GM12878 (cell line): ENCODE measurements around the gene MXD4. TPM values are rescaled to one million over a fixed set of nuclear protein-coding genes. Genes with fewer than 3 reads are reported as not detected.

ENCODE experiments used
- ATAC-seq: fragments of 200-7000 bp; cut with Tn5 transposase; 3 replicates; pipeline ENCODE4 v1.9.1; 2020; ENCODE audit warnings: mild to moderate bottlenecking, moderate library complexity
- BruUV-seq: library from RNA; stranded (reverse); fragments of 400-500 nt; replicated peaks from 2 replicates; lab custom pipeline; 2021; lab: Mats Ljungman, UMichigan
- CTCF ChIA-PET: fragments of 300-600 bp; sonication (Branson Sonifier 250); formaldehyde crosslinking; extraction: SDS; loops from one replicate; lab custom pipeline; 2021; ENCODE audit warnings: inconsistent platforms; lab: Yijun Ruan, JAX
- POLR2A ChIA-PET: fragments of 350-600 bp; formaldehyde crosslinking; extraction: SDS; loops from one replicate; lab custom pipeline; 2021; ENCODE audit warnings: inconsistent platforms; lab: Charles Lee
- RAD21 ChIA-PET: fragments of 300-600 bp; sonication (Branson Sonifier 250); formaldehyde crosslinking; loops from one replicate; lab custom pipeline; 2023; ENCODE audit warnings: antibody characterized with exemption; ENCODE audit not compliant: unreplicated experiment; lab: Charles Lee
- SMC1A ChIA-PET: fragments of 300-600 bp; sonication (Branson Sonifier 250); formaldehyde crosslinking; loops from one replicate; lab custom pipeline; 2023; ENCODE audit not compliant: unreplicated experiment, uncharacterized antibody; lab: Charles Lee
- DNase-seq: peaks from one replicate; pipeline ENCODE4 v3.0.0-alpha.2; 2011; ENCODE audit warnings: low read depth, low spot score
- FAIRE-seq: peaks from 3 replicates; lab custom pipeline; 2011; peaks lifted over from hg19 to GRCh38; lab: Jason Lieb, UNC
- H2AFZ ChIP-seq: 2 replicates; pipeline ENCODE4 v1.6.0; 2011; ENCODE audit warnings: low read depth, low read length, control low read depth; ENCODE audit not compliant: control insufficient read depth
- H3K27ac ChIP-seq: 2 replicates; pipeline ENCODE4 v1.5.1; 2011; ENCODE audit warnings: control low read depth; ENCODE audit not compliant: control insufficient read depth, insufficient read depth
- H3K27me3 ChIP-seq, 2 experiments: replicated peaks in 1 of 2; 2 replicates each; pipeline versions ENCODE4 v1.6.0 to v1.6.1; 2011; ENCODE audit warnings: low read length in 1 of 2; ENCODE audit not compliant: control insufficient read depth in 2 of 2, insufficient read depth in 2 of 2
- H3K36me3 ChIP-seq, 2 experiments: 2 replicates each; pipeline ENCODE4 v1.5.1; 2011; ENCODE audit warnings: low read length in 1 of 2; ENCODE audit not compliant: control insufficient read depth in 2 of 2, insufficient read depth in 2 of 2
- H3K4me1 ChIP-seq: 2 replicates; pipeline ENCODE4 v1.6.1; 2011; ENCODE audit warnings: mild to moderate bottlenecking, low read length, moderate library complexity, mixed read lengths; ENCODE audit not compliant: control insufficient read depth, insufficient read depth
- H3K4me2 ChIP-seq: 2 replicates; pipeline ENCODE4 v1.6.0; 2011; ENCODE audit warnings: control low read depth; ENCODE audit not compliant: control insufficient read depth, insufficient read depth
- H3K4me3 ChIP-seq: fragments of 200-600 bp; sonication (generic); 2 replicates; pipeline ENCODE4 v1.5.1; 2016
- H3K79me2 ChIP-seq: 2 replicates; pipeline ENCODE4 v1.6.0; 2011; ENCODE audit warnings: low read length; ENCODE audit not compliant: control insufficient read depth, insufficient read depth
- H3K9ac ChIP-seq: 2 replicates; pipeline ENCODE4 v1.8.0; 2011; ENCODE audit warnings: low read length, control low read depth, mixed read lengths; ENCODE audit not compliant: control insufficient read depth, insufficient read depth
- H3K9me3 ChIP-seq: replicated peaks from 3 replicates; pipeline ENCODE4 v1.5.1; 2011; ENCODE audit warnings: mild to moderate bottlenecking, low read length; ENCODE audit not compliant: control insufficient read depth, insufficient read depth
- H4K20me1 ChIP-seq: 2 replicates; pipeline ENCODE4 v1.6.0; 2011; ENCODE audit not compliant: control insufficient read depth, insufficient read depth
- ASH2L ChIP-seq: fragments of 300-600, 200-600 bp; sonication (generic); IDR thresholded peaks from 2 replicates; pipeline ENCODE4 v1.6.1; 2017; ENCODE audit warnings: low read depth, mild to moderate bottlenecking, borderline replicate concordance
- ATF7 ChIP-seq: fragments of 450-650 bp; IDR thresholded peaks from 2 replicates; pipeline ENCODE4 v1.6.1; 2016; ENCODE audit warnings: low read depth, mild to moderate bottlenecking
- EP300 ChIP-seq, 2 experiments: fragments of 150-350 bp in 1 of 2; IDR thresholded peaks; 2 replicates each; pipeline ENCODE4 v1.6.1; 2011 to 2012; ENCODE audit warnings: low read depth in 2 of 2, low read length in 2 of 2, borderline replicate concordance in 1 of 2, improper control_type of control experiment in 1 of 2, inconsistent platforms in 1 of 2; ENCODE audit not compliant: control insufficient read depth in 1 of 2
- ESRRA ChIP-seq: IDR thresholded peaks from 2 replicates; pipeline ENCODE4 v1.6.1; 2012; ENCODE audit warnings: mild to moderate bottlenecking, low read length, improper control_type of control experiment
- FOXK2 ChIP-seq: fragments of 450-650 bp; IDR thresholded peaks from 2 replicates; pipeline ENCODE4 v1.6.1; 2017; ENCODE audit warnings: mild to moderate bottlenecking, moderate library complexity
- HDAC6 ChIP-seq: fragments of 200-600 bp; sonication (generic); IDR thresholded peaks from one replicate; pipeline ENCODE4 v1.8.0; 2017; ENCODE audit warnings: antibody characterized with exemption; ENCODE audit not compliant: unreplicated experiment
- MYC ChIP-seq: IDR thresholded peaks from 2 replicates; pipeline ENCODE4 v1.6.1; 2011; ENCODE audit warnings: mild to moderate bottlenecking, low read length, moderate library complexity, inconsistent platforms; ENCODE audit not compliant: insufficient read depth, insufficient replicate concordance, insufficient read length, severe bottlenecking
- NFIC ChIP-seq: IDR thresholded peaks from 2 replicates; pipeline ENCODE4 v1.6.1; 2012; ENCODE audit warnings: low read depth, mild to moderate bottlenecking, inconsistent platforms, low read length, moderate library complexity
- PAX8 ChIP-seq: fragments of 450-650 bp; IDR thresholded peaks from 2 replicates; pipeline ENCODE4 v1.6.1; 2017; ENCODE audit warnings: mild to moderate bottlenecking, moderate library complexity
- PRDM15 ChIP-seq: fragments of 450-650 bp; formaldehyde crosslinking; IDR thresholded peaks from 2 replicates; pipeline ENCODE4 v1.4.0; 2020; ENCODE audit warnings: mild to moderate bottlenecking, moderate library complexity
- SUPT20H ChIP-seq: IDR thresholded peaks from 2 replicates; pipeline ENCODE4 v1.6.1; 2011; ENCODE audit warnings: low read depth, mild to moderate bottlenecking, low read length, moderate library complexity, borderline replicate concordance; ENCODE audit not compliant: control insufficient read depth
- ZBED1 ChIP-seq: IDR thresholded peaks from 2 replicates; pipeline ENCODE4 v1.6.1; 2016; ENCODE audit warnings: borderline replicate concordance
- ZBTB4 ChIP-seq: fragments of 450-650 bp; formaldehyde crosslinking; IDR thresholded peaks from 2 replicates; pipeline ENCODE4 v1.4.0; 2022; ENCODE audit warnings: mild to moderate bottlenecking, moderate library complexity
- WGBS: methylation state at CpG from one replicate; pipeline ENCODE4 v1.1.6; 2016; ENCODE audit warnings: low lambda C conversion rate; ENCODE audit not compliant: insufficient replicate concordance, insufficient coverage; ENCODE audit errors: missing lambda C conversion rate; 5-methylcytosine and 5-hydroxymethylcytosine counted together
- in situ Hi-C: fragments of 300-500 bp; cut with MboI; formaldehyde crosslinking; loops from 9 replicates; pipeline ENCODE4 v1.14.3; 2018; ENCODE audit warnings: mixed read lengths
- intact Hi-C: fragments of 100-400 bp; cut with micrococcal nuclease; formaldehyde crosslinking; loops from one replicate; pipeline ENCODE4 v1.14.2; 2022; ENCODE audit not compliant: unreplicated experiment
- polyA plus RNA-seq, 11 experiments: library from polyadenylated mRNA; depleted of rRNA in 4 of 11; unstranded in 6 of 11; stranded (reverse) in 5 of 11; fragments of >200 nt; fragmentation: Nextera tagmentation in 4 of 11; fragmentation: Illumina TruSeq in 1 of 11; extraction: Ambion mirVana in 4 of 11; extraction: Trizol in 1 of 11; gene quantifications; 1 replicate in 1 of 11; 2 replicates in 10 of 11; pipeline versions ENCODE4 v1.2.1 to v1.2.3, GENCODE V29; 2011 to 2016; ENCODE audit warnings: inconsistent platforms in 2 of 11, missing spikeins in 2 of 11, low read depth in 1 of 11
- total RNA-seq, 4 experiments: library from RNA; depleted of rRNA in 3 of 4; stranded (reverse); fragments of >200 nt in 3 of 4; fragmentation: Illumina TruSeq in 1 of 4; extraction: Trizol in 1 of 4; gene quantifications; 2 replicates each; pipeline versions ENCODE4 v1.2.1 to v1.2.3, GENCODE V29; 2013 to 2021
- TF ChIP-seq, protein P1 (sequence below): fragments of 450-650 bp; IDR thresholded peaks from 2 replicates; pipeline ENCODE4 v1.6.1; 2016; ENCODE audit warnings: mild to moderate bottlenecking
- TF ChIP-seq, protein P2 (sequence below): IDR thresholded peaks from 2 replicates; pipeline ENCODE4 v1.6.1; 2012; ENCODE audit warnings: low read depth, low read length, improper control_type of control experiment

Gene MXD4
- total and polyA plus RNA-seq, 10 of the 15 experiments (the other 5 are each of a cell fraction or from before 2014, with no cell fraction given) = 0.21 to 25.6 (median 5.2) TPM

DNA sequence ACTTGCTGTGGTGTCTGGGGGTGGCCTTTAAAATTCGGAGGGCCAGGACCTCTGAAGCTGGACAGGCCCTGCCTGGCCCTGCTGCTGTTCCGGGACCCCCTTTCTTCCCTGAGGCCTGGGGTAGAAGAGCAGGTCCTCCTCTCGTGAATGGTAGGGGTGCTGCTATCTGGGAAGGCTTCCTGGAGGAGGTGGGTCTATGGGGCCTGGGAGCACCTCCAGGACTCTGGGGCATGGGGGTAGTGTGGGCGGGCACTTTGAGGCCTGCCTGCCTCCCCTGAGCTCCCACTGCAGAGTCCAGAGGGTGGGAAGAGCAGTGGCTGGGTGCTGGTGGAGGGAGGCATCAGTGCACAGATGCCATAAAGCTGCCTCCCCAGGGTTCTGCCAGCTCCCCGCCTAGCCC is 4.9 kb upstream of the MXD4 start:
- no peaks in the 10 kb centered on the region for H4K20me1 ChIP-seq
- no peak overlapping the region for H3K27ac ChIP-seq
- no peaks in the 10 kb centered on the region for H3K27me3 ChIP-seq
- H3K4me1 ChIP-seq = no peaks in the 10 kb centered on the region; the same call in 1 of the 2 replicates
- 32% methylated on average over 5 of the region's 5 CpGs for WGBS
- SMC1A ChIA-PET = no interaction called here
- H2AFZ ChIP-seq = no peak overlapping the region
- H3K9ac ChIP-seq = no peak overlapping the region
- H3K79me2 ChIP-seq = no peaks in the 10 kb centered on the region
- no peak for DNase-seq
- intact Hi-C loops = loop anchor here (10.0 kb wide), 1 partner anchor 808 kb away; the partner anchor contains the start of genes HTT and HTT-AS
- no TSS peak for BruUV-seq
- H3K36me3 ChIP-seq = no peaks in the 10 kb centered on the region
- no peak overlapping the region for H3K4me2 ChIP-seq
- CTCF ChIA-PET = interaction anchor here (0.7 kb wide), 1 partner anchor 173 kb away, joined by 3 read pairs; no protein-coding TSS in a partner anchor
- RAD21 ChIA-PET = no interaction called here
- no peak for ATAC-seq
- no peak overlapping the region for H3K4me3 ChIP-seq
- in situ Hi-C loops = no loop called here
- POLR2A ChIA-PET = no interaction called here
- no peaks in the 10 kb centered on the region for H3K9me3 ChIP-seq
- FAIRE-seq = no peak
- TF ChIP-seq ESRRA (no peak), HDAC6 (no peak), FOXK2 (no peak), EP300 (IDR thresholded peaks at IDR 0.05; ENCODE audit: borderline replicate concordance in 1 of 2, control insufficient read depth in 1 of 2, low read depth in 2 of 2, low read length in 2 of 2) (no peak), MYC (no peak), ZBED1 (no peak), ZBTB4 (CRISPR knock-in tag) (no peak), PRDM15 (CRISPR knock-in tag) (no peak), NFIC (no peak), ASH2L (no peak), ATF7 (no peak), SUPT20H (no peak), PAX8 (no peak)
- TF ChIP-seq, protein P1, sequence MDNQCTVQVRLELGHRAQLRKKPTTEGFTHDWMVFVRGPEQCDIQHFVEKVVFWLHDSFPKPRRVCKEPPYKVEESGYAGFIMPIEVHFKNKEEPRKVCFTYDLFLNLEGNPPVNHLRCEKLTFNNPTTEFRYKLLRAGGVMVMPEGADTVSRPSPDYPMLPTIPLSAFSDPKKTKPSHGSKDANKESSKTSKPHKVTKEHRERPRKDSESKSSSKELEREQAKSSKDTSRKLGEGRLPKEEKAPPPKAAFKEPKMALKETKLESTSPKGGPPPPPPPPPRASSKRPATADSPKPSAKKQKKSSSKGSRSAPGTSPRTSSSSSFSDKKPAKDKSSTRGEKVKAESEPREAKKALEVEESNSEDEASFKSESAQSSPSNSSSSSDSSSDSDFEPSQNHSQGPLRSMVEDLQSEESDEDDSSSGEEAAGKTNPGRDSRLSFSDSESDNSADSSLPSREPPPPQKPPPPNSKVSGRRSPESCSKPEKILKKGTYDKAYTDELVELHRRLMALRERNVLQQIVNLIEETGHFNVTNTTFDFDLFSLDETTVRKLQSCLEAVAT = no peak
- TF ChIP-seq, protein P2, sequence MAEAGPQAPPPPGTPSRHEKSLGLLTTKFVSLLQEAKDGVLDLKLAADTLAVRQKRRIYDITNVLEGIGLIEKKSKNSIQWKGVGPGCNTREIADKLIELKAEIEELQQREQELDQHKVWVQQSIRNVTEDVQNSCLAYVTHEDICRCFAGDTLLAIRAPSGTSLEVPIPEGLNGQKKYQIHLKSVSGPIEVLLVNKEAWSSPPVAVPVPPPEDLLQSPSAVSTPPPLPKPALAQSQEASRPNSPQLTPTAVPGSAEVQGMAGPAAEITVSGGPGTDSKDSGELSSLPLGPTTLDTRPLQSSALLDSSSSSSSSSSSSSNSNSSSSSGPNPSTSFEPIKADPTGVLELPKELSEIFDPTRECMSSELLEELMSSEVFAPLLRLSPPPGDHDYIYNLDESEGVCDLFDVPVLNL = no peak
